CD4-positive, alpha-beta T cell treated with Interleukin-6 for 4 hours (primary cell): ENCODE measurements around the gene ATRNL1.
"Not testable (repeated sequence)": the region's sequence is repeated elsewhere in the genome, so short reads cannot be mapped to it uniquely, and the experiment has no call there.

Experiments
- DNase-seq: peaks from one replicate; pipeline ENCODE4 v3.0.0-alpha.2; 2020; ENCODE audit warnings: mixed read lengths

ATRNL1 gene

GRCh38 chr10:115092555-115093285, 445 bp upstream of the ATRNL1 start:
- DNase-seq: no peak

- DNase-seq: no peak
Measured at GRCh38 chr10:115093776-115094408, 727 bp downstream of the ATRNL1 start.

GRCh38 chr10:115094416-115095140, 1.4 kb downstream of the ATRNL1 start:
- DNase-seq: no peak

GRCh38 chr10:115095758-115096157, 2.6 kb downstream of the ATRNL1 start:
- DNase-seq: no peak

GRCh38 chr10:115103700-115104099, 10.5 kb downstream of the ATRNL1 start:
- no peak for DNase-seq

GRCh38 chr10:115105411-115105810, 12.2 kb downstream of the ATRNL1 start:
- not testable (repeated sequence) for DNase-seq

- DNase-seq: no peak
Measured at GRCh38 chr10:115107830-115108229, 14.7 kb downstream of the ATRNL1 start.

GRCh38 chr10:115117301-115117700, 24.1 kb downstream of the ATRNL1 start:
- no peak for DNase-seq

- no peak for DNase-seq
Measured at GRCh38 chr10:115118346-115118745, 25.2 kb downstream of the ATRNL1 start.

GRCh38 chr10:115125505-115125904, 32.3 kb downstream of the ATRNL1 start:
- no peak for DNase-seq

GRCh38 chr10:115129752-115130151, 36.6 kb downstream of the ATRNL1 start:
- DNase-seq: no peak

GRCh38 chr10:115136616-115137015, 43.5 kb downstream of the ATRNL1 start:
- DNase-seq: no peak

GRCh38 chr10:115141254-115141653, 48.1 kb downstream of the ATRNL1 start:
- no peak for DNase-seq

GRCh38 chr10:115157357-115157756, 64.2 kb downstream of the ATRNL1 start:
- DNase-seq: no peak

- DNase-seq: no peak
Measured at GRCh38 chr10:115163129-115163528, 70.0 kb downstream of the ATRNL1 start.

GRCh38 chr10:115164220-115164619, 71.1 kb downstream of the ATRNL1 start:
- DNase-seq: no peak

GRCh38 chr10:115167751-115168150, 74.6 kb downstream of the ATRNL1 start:
- DNase-seq: no peak

- DNase-seq: no peak
Measured at GRCh38 chr10:115171392-115171960, 78.3 kb downstream of the ATRNL1 start.

GRCh38 chr10:115173915-115174443, 80.8 kb downstream of the ATRNL1 start:
- no peak for DNase-seq

- DNase-seq: not testable (repeated sequence)
Measured at GRCh38 chr10:115207276-115207675, 114.1 kb downstream of the ATRNL1 start.

GRCh38 chr10:115209133-115209532, 116.0 kb downstream of the ATRNL1 start:
- no peak for DNase-seq

GRCh38 chr10:115214829-115215228, 121.7 kb downstream of the ATRNL1 start:
- DNase-seq: no peak

- no peak for DNase-seq
Measured at GRCh38 chr10:115219203-115219602, 126.0 kb downstream of the ATRNL1 start.
